SJSA1 (cell line): ENCODE measurements around the gene SLX4IP. TPM values are rescaled to one million over a fixed set of nuclear protein-coding genes. Genes with fewer than 3 reads are reported as not detected.

Experiments
- DNase-seq, 2 experiments: peaks; one replicate each; pipeline ENCODE4 v3.0.0-alpha.2; 2015 to 2020; ENCODE audit warnings: low spot score in 2 of 2, low read depth in 1 of 2
- H3K27ac ChIP-seq: fragments of 250-450 bp; sonication (Bioruptor Pico); 2 replicates; pipeline ENCODE4 v1.5.1; 2020; ENCODE audit warnings: mild to moderate bottlenecking, moderate library complexity
- H3K27me3 ChIP-seq: fragments of 250-450 bp; sonication (Bioruptor Pico); replicated peaks from 2 replicates; pipeline ENCODE4 v1.5.1; 2020; ENCODE audit warnings: mild to moderate bottlenecking, moderate library complexity
- H3K36me3 ChIP-seq: fragments of 250-450 bp; sonication (Bioruptor Pico); 2 replicates; pipeline ENCODE4 v1.5.1; 2020; ENCODE audit warnings: mild to moderate bottlenecking
- H3K4me1 ChIP-seq: fragments of 250-450 bp; sonication (Bioruptor Pico); replicated peaks from 2 replicates; pipeline ENCODE4 v1.6.1; 2021; ENCODE audit warnings: mild to moderate bottlenecking
- H3K4me3 ChIP-seq: fragments of 250-450 bp; sonication (Bioruptor Pico); 2 replicates; pipeline ENCODE4 v1.5.1; 2020; ENCODE audit warnings: mild to moderate bottlenecking
- H3K9me3 ChIP-seq: fragments of 250-450 bp; sonication (Bioruptor Pico); replicated peaks from 2 replicates; pipeline ENCODE4 v1.5.1; 2020; ENCODE audit warnings: mild to moderate bottlenecking
- total RNA-seq: library from RNA; depleted of rRNA; stranded (reverse); fragments of >200 nt; shearing (Covaris generic); gene quantifications from 2 replicates; pipeline ENCODE4 v1.2.3, GENCODE V29; 2014

The SLX4IP gene
- total RNA-seq, 1 experiment from 2014 or later: 5.9 TPM

DNA sequence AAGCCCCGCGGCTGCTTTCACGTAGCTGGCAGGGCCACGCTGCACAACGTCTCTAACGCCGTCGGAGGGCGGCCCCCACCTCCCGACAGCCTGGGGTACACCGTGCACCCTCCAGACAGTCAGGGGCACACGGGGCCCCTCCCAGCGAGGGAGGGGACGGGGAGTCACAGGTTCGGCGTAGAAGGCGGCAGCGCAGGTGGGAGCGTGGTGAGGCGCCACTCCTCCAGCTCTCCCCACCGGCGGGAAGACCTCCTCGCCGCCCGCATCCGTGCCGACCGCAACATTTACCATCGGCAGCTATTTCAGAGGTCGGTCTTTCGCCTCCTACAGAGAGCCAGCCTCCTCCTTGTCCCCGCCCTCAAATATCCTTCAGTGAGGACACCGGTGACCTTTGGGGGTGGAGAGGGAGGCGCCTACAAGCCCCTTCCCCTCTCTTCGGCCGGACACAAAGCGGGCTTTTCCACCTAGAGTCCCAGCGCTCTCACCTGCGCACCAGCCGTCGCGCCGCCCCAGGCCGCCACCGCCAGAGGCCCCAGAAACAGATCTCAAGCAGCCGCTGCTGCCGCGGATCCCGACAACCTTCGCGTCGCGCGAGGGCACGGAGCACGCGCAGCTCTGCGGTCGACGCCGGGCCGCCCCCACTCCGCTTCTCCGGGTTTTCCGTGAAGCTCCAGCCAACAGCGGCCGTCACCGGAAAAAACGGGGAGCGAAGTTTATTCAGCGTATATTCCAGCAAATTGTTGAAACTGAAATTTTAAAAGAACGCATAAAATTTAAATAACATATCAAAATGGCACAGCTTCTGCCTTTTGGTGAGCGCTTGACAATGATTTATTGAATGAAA is 1.3 kb upstream of the SLX4IP start, which contains the start of gene MKKS:
Gene MKKS, minus strand, starts transcription at position 600 of the 844 bp plus-strand sequence. CDS start 20,708 bp downstream, outside the sequence.
- H3K27ac ChIP-seq: peak within 1 kb of the TSS; percentile 87
- no peaks in the 10 kb centered on the region for H3K27me3 ChIP-seq
- peak within 1 kb of the TSS; percentile 69 for H3K4me3 ChIP-seq
- H3K9me3 ChIP-seq: no peaks in the 10 kb centered on the region
- DNase-seq: peak; percentile 91 to 97
- peaks cover 28% of the 10 kb centered on the region for H3K4me1 ChIP-seq
- peaks cover 5% of the 10 kb centered on the region; the same call in 1 of the 2 replicates for H3K36me3 ChIP-seq

DNA sequence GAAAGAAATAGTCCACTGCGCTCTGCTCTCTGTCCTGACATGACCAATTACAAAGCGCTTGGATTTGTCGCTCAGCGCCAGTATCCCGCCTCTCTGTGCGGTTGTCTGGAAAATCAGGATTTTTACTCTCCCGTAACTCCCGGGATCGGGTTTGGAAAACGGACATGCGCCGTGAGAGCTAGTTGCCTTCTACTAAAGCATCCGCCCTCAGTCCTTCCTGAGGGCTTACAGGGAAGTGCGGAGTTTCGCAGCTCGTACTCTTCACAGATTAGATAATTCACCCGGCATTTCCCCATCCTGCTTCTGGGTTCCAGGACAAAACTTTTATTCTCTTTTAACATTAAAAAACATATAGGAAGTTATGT is 656 bp upstream of the SLX4IP start:
- peak; percentile 95 to 98 for DNase-seq
- Histone ChIP-seq H3K36me3 (peaks cover 5% of the 10 kb centered on the region; the same call in 1 of the 2 replicates), H3K9me3 (no peaks in the 10 kb centered on the region), H3K27me3 (no peaks in the 10 kb centered on the region), H3K4me1 (peaks cover 26% of the 10 kb centered on the region), H3K27ac (peak overlapping the region; percentile 87), H3K4me3 (peak overlapping the region; percentile 69)

DNA sequence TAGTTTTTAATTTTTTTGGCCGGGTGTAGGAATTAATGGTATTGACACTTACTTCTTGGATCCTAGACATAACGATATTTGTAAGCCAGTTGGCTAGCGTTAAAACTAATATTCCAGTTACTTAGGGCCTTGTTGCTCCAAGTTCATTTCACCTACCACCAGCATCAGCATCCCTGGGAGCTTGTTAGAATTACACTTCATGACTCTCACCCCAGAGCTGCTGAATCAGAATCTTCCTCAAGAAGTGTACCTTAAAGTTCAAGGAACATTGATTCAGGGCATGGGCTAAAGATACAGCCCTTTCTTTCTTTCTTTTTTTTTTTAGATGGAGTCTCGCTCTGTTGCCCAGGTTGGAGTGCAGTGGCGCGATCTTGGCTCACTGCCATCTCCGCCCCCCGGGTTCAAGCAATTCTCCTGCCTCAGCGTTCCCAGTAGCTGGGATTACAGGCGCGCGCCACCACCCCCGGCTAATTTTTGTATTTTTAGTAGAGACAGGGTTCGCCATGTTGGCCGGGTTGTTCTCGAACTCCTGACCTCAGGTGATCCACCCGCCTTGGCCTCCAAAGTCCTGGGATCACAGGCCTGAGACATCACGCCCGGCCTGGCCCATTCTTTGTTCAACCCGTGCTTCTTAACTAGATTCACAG is 1.1 kb downstream of the SLX4IP start:
- H3K9me3 ChIP-seq: no peaks in the 10 kb centered on the region
- H3K27ac ChIP-seq: no peak overlapping the region
- no peak for DNase-seq
- H3K36me3 ChIP-seq: peaks cover 5% of the 10 kb centered on the region; the same call in 1 of the 2 replicates
- no peaks in the 10 kb centered on the region for H3K27me3 ChIP-seq
- H3K4me3 ChIP-seq: no peak overlapping the region
- peaks cover 12% of the 10 kb centered on the region for H3K4me1 ChIP-seq

- H3K4me1 ChIP-seq: peaks cover 8% of the 10 kb centered on the region
These were observed 3.1 kb downstream of the SLX4IP start for GRCh38 chr20:10438217-10438616.

GRCh38 chr20:10443936-10444335 is 8.8 kb downstream of the SLX4IP start:
- Histone ChIP-seq H3K36me3 (no peaks in the 10 kb centered on the region), H3K9me3 (no peaks in the 10 kb centered on the region), H3K27me3 (no peaks in the 10 kb centered on the region), H3K27ac (no peak overlapping the region), H3K4me3 (no peak overlapping the region), H3K4me1 (peaks cover 8% of the 10 kb centered on the region)
- DNase-seq: no peak

More at GRCh38 chr20:10438217-10438616, 3.1 kb downstream of the SLX4IP start:
- no peaks in the 10 kb centered on the region for H3K9me3 ChIP-seq
- peaks cover 5% of the 10 kb centered on the region; the same call in 1 of the 2 replicates for H3K36me3 ChIP-seq
- no peak overlapping the region for H3K4me3 ChIP-seq
- H3K27me3 ChIP-seq: no peaks in the 10 kb centered on the region
- DNase-seq: no peak
- H3K27ac ChIP-seq: no peak overlapping the region

DNA sequence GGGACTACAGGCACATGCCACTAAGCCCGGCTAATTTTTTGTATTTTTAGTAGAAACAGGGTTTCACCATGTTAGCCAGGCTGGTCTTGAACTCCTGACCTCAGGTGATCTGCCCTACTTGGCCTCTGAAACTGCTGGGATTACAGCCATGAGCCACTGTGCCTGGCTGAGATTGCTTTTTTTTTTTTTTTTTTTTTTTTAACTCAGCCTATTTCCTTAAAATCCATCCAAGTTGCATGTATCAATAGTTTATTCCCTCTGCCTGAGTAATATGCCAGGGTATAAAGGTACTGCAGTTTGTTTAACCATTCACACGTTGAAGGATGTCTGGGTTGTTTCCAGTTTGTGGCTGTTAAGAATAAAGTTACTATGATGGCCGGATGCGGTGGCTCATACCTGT is 10.7 kb downstream of the SLX4IP start:
- no peak for DNase-seq
- Histone ChIP-seq H3K36me3 (no peaks in the 10 kb centered on the region), H3K4me3 (no peak overlapping the region), H3K27me3 (no peaks in the 10 kb centered on the region), H3K4me1 (peaks cover 8% of the 10 kb centered on the region), H3K9me3 (no peaks in the 10 kb centered on the region), H3K27ac (no peak overlapping the region)

GRCh38 chr20:10447028-10447427 is 11.9 kb downstream of the SLX4IP start:
- H3K4me1 ChIP-seq: peaks cover 17% of the 10 kb centered on the region
- no peak overlapping the region for H3K27ac ChIP-seq
- H3K27me3 ChIP-seq: no peaks in the 10 kb centered on the region
- no peaks in the 10 kb centered on the region for H3K9me3 ChIP-seq
- peak in 1 of 2 experiments; percentile 45 for DNase-seq
- no peak overlapping the region for H3K4me3 ChIP-seq
- no peaks in the 10 kb centered on the region for H3K36me3 ChIP-seq

DNA sequence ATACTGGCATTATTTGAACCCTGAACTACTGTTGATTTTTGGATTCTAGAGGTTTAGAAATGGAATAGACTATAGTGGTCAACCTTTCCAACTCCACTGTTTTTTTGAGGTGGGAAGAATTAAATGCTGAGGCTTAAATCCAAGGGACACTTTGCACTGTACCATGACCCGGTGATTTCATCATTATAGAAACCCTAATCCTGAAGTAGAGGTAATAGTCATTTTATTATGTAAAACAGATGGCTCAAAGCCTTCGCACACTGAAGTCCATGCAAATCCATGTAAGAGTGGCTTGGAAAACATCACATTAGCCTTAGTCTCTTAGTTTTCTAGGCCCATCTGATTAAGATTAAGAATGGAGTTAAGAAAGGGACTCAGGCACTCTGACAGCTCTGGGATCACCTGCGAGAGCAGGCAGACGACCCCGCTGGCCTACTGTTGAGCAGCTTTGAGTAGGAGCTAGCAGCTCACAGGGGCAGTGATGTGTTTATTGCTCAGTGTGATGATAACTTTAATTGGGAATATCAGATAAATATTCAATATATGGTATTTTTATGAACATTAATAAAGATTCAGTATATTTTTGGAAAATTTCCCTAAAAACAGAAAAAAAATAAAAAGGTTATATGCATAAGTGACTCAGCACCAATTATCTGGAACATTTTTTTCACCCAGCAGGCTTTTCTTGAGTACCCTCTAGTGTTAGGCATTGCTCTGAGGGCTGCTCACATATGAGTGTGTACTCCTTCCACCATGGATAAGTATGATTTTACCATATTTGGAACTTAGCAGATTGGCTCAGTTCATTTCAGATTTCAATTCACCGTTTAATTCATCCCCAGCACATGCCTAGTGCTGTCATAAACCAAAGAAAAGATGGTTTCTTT is 13.4 kb downstream of the SLX4IP start:
- DNase-seq: no peak
- Histone ChIP-seq H3K9me3 (no peaks in the 10 kb centered on the region), H3K27ac (no peak overlapping the region), H3K36me3 (no peaks in the 10 kb centered on the region), H3K27me3 (no peaks in the 10 kb centered on the region), H3K4me1 (peaks cover 18% of the 10 kb centered on the region), H3K4me3 (no peak overlapping the region)

DNA sequence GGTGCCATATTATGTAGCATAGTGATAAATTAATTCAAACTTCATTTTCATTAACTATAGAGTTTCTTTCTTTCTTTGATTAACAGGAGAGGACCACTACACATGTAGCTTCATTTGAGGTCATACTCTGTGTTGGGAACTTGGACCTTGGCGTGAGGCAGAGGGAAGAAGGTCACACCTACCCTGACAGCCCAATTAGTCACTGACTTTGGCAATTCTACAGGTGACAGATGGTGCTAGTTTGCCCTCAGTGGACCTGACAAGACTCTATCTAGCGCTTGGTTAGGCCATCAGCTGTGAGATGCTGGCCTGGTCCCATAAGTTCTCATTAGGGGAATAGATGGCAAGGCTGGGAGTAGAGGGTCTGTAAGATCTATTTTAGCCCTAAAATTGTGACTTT is 14.2 kb downstream of the SLX4IP start:
- Histone ChIP-seq H3K4me3 (no peak overlapping the region), H3K27me3 (no peaks in the 10 kb centered on the region), H3K9me3 (no peaks in the 10 kb centered on the region), H3K36me3 (no peaks in the 10 kb centered on the region), H3K4me1 (peaks cover 18% of the 10 kb centered on the region), H3K27ac (no peak overlapping the region)
- no peak for DNase-seq

DNA sequence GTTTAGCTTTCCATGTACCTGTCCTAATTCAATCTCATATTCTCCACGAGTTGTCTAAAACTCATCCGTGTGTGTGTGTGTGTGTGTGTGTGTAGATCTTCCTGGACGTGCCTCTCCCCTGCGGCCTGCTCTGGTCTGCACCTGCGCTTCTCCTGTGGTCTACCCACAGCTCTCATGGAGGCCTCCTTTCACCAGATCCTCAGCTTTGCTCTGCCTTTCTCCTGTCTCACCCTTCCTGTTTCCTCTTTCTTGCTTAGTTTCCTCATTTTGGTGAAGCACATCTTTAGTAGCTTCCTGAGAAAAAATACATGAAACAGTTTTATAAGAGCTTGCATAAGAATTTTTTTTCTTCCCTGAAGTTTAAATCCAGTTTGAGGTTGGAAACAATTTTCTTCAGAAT is 18.1 kb downstream of the SLX4IP start:
- Histone ChIP-seq H3K4me3 (no peak overlapping the region), H3K9me3 (no peaks in the 10 kb centered on the region), H3K4me1 (peaks cover 9% of the 10 kb centered on the region), H3K27ac (no peak overlapping the region), H3K36me3 (no peaks in the 10 kb centered on the region), H3K27me3 (no peaks in the 10 kb centered on the region)
- no peak for DNase-seq

- Histone ChIP-seq H3K36me3 (no peaks in the 10 kb centered on the region), H3K27ac (no peak overlapping the region), H3K9me3 (no peaks in the 10 kb centered on the region), H3K27me3 (no peaks in the 10 kb centered on the region), H3K4me3 (no peak overlapping the region), H3K4me1 (peaks cover 9% of the 10 kb centered on the region)
- DNase-seq: no peak
These were observed 19.1 kb downstream of the SLX4IP start for GRCh38 chr20:10454151-10454750.

DNA sequence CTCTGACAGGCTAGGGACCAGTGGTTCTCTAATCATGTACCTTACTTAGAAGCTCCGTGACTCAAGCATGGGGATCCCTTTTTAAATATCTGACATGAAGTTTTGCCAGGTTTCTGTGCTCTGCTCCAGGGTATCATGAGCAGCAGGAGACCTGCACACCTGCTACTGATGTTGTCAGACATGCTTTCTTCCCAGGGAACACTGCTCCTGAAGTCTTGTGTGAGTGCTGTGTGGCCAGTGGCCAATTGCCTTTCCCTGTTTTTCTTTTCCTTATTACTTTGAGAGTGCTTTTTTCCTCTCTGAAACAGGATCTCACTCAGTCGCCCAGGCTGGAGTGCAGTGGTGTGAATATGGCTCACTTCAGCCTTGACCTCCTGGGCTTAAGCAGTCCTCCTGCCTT is 26.4 kb downstream of the SLX4IP start:
- H3K4me3 ChIP-seq: no peak overlapping the region
- no peak overlapping the region for H3K27ac ChIP-seq
- no peaks in the 10 kb centered on the region for H3K36me3 ChIP-seq
- H3K27me3 ChIP-seq: no peaks in the 10 kb centered on the region
- H3K4me1 ChIP-seq: peaks cover 23% of the 10 kb centered on the region
- no peaks in the 10 kb centered on the region for H3K9me3 ChIP-seq
- DNase-seq: no peak

GRCh38 chr20:10462516-10462915 is 27.4 kb downstream of the SLX4IP start:
- H3K36me3 ChIP-seq: no peaks in the 10 kb centered on the region
- DNase-seq: no peak
- H3K27me3 ChIP-seq: no peaks in the 10 kb centered on the region
- peaks cover 29% of the 10 kb centered on the region for H3K4me1 ChIP-seq
- no peaks in the 10 kb centered on the region for H3K9me3 ChIP-seq
- no peak overlapping the region for H3K4me3 ChIP-seq
- no peak overlapping the region for H3K27ac ChIP-seq
